ENCODE results near the gene SGO2. TPM values are rescaled to one million over a fixed set of nuclear protein-coding genes. Genes with fewer than 3 reads are reported as not detected.

The SGO2 gene
- total and polyA plus RNA-seq, 9 of the 15 experiments (the other 6 are each of a cell fraction or from before 2014, with no cell fraction given), result 14.5 to 25.9 (median 16.6) TPM

DNA sequence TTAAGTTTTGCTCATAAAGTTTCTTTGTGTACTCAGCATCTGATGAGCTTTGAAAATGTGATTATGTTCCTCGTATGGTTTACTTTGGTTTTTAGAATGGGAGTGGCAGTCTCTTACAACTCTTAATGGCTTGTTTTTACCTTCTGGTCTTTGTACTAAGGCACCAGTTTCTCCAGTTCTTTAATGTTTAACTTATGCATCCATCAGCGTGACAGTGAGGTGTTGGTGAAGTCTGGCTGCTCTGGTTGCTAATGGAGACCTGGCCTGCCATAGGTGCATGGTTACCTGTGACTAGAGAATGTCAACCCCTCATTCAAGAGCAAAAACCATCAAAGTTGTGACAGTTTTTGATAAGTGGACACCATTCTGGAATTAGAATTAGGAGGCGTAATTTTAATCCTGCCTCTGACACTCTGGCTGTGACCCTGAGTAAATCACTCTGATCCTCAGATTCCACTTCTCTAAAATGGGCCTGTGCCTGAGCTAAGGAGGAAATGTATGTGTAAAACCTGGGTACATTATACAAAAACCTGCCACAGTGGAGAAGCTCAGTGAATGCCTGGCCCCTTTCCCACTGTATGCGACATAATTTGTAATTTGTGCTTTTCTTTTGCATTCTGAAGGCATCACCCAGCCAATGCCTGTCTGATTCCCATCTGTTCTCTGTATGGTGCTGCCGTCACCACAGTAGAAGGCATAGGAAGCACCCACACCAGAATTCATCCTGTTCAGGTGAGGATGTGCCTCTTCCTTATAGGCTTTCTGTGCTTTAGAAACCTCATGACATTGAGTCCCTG lies 71.0 kb downstream of the SGO2 start:
- no peak overlapping the region for H3K4me2 ChIP-seq (ENCODE audit: insufficient read depth, low read length)

More for the DNA sequence above, 71.0 kb downstream of the SGO2 start:
- POLR2A ChIA-PET, result no interaction called here
- no peaks in the 10 kb centered on the region; a peak in 1 of 5 replicates for H3K27me3 ChIP-seq (ENCODE audit: control insufficient read depth in 2 of 2, insufficient read depth in 2 of 2, low read length in 2 of 2)
- no peak overlapping the region for H3K27ac ChIP-seq (ENCODE audit: extremely low read depth, low read depth, low read length)
- H3K9me3 ChIP-seq (replicated peaks; ENCODE audit: control insufficient read depth, insufficient read depth, low read depth, low read length), result no peaks in the 10 kb centered on the region
- BruUV-seq (replicated peaks), result no TSS peak
- no peak for FAIRE-seq
- TF ChIP-seq SIRT6 (IDR thresholded peaks at IDR 0.05; ENCODE audit: low read depth, low read length), result no peak
- no peak for TF ChIP-seq RFX5 (IDR thresholded peaks at IDR 0.05; ENCODE audit: low read depth, low read length)
- TF ChIP-seq ZNF79 (CRISPR knock-in tag; IDR thresholded peaks at IDR 0.05; ENCODE audit: low read depth), result no peak
- TF ChIP-seq SAFB2 (IDR thresholded peaks at IDR 0.05; ENCODE audit: borderline replicate concordance, low read depth, low read length, severe bottlenecking), result no peak
- TF ChIP-seq KDM2B (CRISPR knock-in tag; IDR thresholded peaks at IDR 0.05), result no peak
- TF ChIP-seq TSC22D4 (tag; IDR thresholded peaks at IDR 0.05), result no peak
- TF ChIP-seq, protein P1, sequence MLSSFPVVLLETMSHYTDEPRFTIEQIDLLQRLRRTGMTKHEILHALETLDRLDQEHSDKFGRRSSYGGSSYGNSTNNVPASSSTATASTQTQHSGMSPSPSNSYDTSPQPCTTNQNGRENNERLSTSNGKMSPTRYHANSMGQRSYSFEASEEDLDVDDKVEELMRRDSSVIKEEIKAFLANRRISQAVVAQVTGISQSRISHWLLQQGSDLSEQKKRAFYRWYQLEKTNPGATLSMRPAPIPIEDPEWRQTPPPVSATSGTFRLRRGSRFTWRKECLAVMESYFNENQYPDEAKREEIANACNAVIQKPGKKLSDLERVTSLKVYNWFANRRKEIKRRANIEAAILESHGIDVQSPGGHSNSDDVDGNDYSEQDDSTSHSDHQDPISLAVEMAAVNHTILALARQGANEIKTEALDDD (IDR thresholded peaks at IDR 0.05), result no peak
- TF ChIP-seq NBN (IDR thresholded peaks at IDR 0.05; ENCODE audit: low read depth), result no peak
- TF ChIP-seq, protein P2, sequence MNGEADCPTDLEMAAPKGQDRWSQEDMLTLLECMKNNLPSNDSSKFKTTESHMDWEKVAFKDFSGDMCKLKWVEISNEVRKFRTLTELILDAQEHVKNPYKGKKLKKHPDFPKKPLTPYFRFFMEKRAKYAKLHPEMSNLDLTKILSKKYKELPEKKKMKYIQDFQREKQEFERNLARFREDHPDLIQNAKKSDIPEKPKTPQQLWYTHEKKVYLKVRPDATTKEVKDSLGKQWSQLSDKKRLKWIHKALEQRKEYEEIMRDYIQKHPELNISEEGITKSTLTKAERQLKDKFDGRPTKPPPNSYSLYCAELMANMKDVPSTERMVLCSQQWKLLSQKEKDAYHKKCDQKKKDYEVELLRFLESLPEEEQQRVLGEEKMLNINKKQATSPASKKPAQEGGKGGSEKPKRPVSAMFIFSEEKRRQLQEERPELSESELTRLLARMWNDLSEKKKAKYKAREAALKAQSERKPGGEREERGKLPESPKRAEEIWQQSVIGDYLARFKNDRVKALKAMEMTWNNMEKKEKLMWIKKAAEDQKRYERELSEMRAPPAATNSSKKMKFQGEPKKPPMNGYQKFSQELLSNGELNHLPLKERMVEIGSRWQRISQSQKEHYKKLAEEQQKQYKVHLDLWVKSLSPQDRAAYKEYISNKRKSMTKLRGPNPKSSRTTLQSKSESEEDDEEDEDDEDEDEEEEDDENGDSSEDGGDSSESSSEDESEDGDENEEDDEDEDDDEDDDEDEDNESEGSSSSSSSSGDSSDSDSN (IDR thresholded peaks at IDR 0.05; ENCODE audit: borderline replicate concordance in 1 of 2, low read depth in 2 of 2, low read length in 2 of 2), result no peak
- no peak for TF ChIP-seq NONO (IDR thresholded peaks at IDR 0.05; ENCODE audit: low read depth in 2 of 2, low read length in 1 of 2)
- TF ChIP-seq PYGO2 (tag; IDR thresholded peaks at IDR 0.05), result no peak
- TF ChIP-seq PPARD (CRISPR knock-in tag; IDR thresholded peaks at IDR 0.05), result no peak
- no peak for TF ChIP-seq POLR2G (IDR thresholded peaks at IDR 0.05; ENCODE audit: low read depth, low read length)
- TF ChIP-seq, protein P3, sequence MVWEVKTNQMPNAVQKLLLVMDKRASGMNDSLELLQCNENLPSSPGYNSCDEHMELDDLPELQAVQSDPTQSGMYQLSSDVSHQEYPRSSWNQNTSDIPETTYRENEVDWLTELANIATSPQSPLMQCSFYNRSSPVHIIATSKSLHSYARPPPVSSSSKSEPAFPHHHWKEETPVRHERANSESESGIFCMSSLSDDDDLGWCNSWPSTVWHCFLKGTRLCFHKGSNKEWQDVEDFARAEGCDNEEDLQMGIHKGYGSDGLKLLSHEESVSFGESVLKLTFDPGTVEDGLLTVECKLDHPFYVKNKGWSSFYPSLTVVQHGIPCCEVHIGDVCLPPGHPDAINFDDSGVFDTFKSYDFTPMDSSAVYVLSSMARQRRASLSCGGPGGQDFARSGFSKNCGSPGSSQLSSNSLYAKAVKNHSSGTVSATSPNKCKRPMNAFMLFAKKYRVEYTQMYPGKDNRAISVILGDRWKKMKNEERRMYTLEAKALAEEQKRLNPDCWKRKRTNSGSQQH (CRISPR knock-in tag; IDR thresholded peaks at IDR 0.05), result no peak
- no peak for TF ChIP-seq ZNF121 (CRISPR knock-in tag; conservative IDR thresholded peaks at IDR 0.05)
- no peak for TF ChIP-seq ZNF354B (CRISPR knock-in tag; IDR thresholded peaks at IDR 0.05)
- CTCF ChIA-PET (ENCODE audit: low intra/inter-chr PET ratio), result no interaction called here
- in situ Hi-C loops (cut with MboI), result no loop called here
- no peaks in the 10 kb centered on the region for H3K79me2 ChIP-seq (ENCODE audit: control insufficient read depth, insufficient read depth, low read length)
- no peak overlapping the region for H2AFZ ChIP-seq (ENCODE audit: low read depth, low read length)
- WGBS (ENCODE audit: insufficient coverage, low coverage, missing lambda C conversion rate), result 0% methylated on average over 4 of the region's 5 CpGs
- H3K9me1 ChIP-seq (ENCODE audit: control insufficient read depth, insufficient read depth, low read length), result no peaks in the 10 kb centered on the region
- no peaks in the 10 kb centered on the region for H3K36me3 ChIP-seq (ENCODE audit: control insufficient read depth, insufficient read depth, low read length)
- H3K4me3 ChIP-seq, result no peak overlapping the region
- H4K20me1 ChIP-seq (replicated peaks; ENCODE audit: control insufficient read depth, insufficient read depth, low read length), result no peaks in the 10 kb centered on the region
- ATAC-seq, result no peak
- H3K9ac ChIP-seq (ENCODE audit: insufficient read depth in 1 of 2, low read depth in 2 of 2, low read length in 2 of 2), result no peak overlapping the region
- no peaks in the 10 kb centered on the region for H3K4me1 ChIP-seq (replicated peaks in 1 of 2; ENCODE audit: control insufficient read depth in 2 of 2, insufficient read depth in 2 of 2, low read length in 2 of 2)
- intact Hi-C loops (cut with micrococcal nuclease), result loop anchor here (10.0 kb wide), 1 partner anchor 612 kb away; no protein-coding TSS in a partner anchor
- no peak for DNase-seq (ENCODE audit: extremely low read depth in 1 of 4, low spot score in 3 of 4)

Measured in K562 (cell line).